GM23248 (cell line): ENCODE measurements around the gene PAPPA.

Experiments
- EZH2 ChIP-seq: fragments of 200-600 bp; sonication (generic); IDR thresholded peaks from 2 replicates; pipeline ENCODE4 v1.6.1; 2018; ENCODE audit warnings: antibody characterized with exemption, mild to moderate bottlenecking; ENCODE audit not compliant: insufficient read depth, poor library complexity, severe bottlenecking
- EZH2phosphoT487 ChIP-seq: fragments of 200-600 bp; sonication (generic); IDR thresholded peaks from 2 replicates; pipeline ENCODE4 v1.6.1; 2018; ENCODE audit warnings: antibody characterized with exemption, moderate library complexity, mild to moderate bottlenecking, low read depth; ENCODE audit not compliant: insufficient read depth

DNA sequence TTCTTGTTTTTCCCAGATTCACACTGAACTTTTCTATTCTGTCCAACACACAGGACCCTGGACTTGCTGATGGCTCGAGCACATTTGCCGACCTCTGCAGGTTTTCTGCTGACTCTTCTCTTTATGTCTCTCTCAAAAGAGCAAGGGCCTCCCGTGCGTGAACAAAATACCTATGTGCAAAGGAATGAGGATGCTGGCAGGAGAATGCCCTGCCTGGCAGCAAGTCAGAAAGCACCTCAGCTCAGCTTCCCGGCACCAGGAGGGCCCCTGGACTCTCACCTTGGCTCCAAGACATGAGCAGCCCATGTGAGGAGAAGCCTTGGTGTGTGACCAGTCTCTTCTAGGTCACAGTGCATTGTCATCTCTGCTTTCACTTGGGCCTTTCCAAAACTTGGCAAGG, 36.1 kb downstream of the PAPPA start:
- TF ChIP-seq EZH2phosphoT487 (no peak), EZH2 (no peak)
